ENCODE measurements around the gene XYLT1.

DNA sequence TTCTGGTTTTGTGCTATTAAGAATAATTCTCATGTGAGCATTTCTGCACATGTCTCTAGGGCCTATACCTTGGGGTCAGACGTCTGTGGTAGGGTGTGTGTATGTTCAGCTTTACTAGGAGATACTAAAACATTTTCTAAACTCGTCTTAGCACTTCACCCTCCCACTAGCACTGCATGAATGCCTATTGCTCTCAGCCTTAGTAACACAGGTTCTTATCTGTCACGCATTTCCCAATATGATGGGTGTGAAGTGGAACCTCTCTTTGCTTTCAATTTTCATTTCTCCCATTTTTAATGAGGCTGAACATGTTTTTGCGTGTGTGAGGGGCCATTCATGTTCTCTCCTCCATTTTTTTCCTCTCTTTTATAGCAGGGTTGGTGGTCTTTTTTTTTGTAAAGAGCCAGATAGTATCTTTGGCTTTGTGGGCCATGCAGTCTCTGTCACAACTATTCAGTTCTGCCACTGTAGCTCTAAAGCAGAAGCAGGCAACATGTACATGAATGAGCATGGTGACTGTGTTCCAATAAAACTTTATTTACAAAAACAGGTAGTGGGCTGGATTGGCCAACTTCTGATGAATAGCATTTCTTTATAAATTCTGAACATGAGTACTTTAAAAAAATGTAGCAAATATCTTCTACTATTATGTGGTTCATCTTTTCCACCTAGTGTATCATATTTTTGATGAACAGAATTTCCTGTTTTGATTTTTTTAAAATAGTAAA, 354.0 kb downstream of the XYLT1 start:
- TF ChIP-seq, protein P1, sequence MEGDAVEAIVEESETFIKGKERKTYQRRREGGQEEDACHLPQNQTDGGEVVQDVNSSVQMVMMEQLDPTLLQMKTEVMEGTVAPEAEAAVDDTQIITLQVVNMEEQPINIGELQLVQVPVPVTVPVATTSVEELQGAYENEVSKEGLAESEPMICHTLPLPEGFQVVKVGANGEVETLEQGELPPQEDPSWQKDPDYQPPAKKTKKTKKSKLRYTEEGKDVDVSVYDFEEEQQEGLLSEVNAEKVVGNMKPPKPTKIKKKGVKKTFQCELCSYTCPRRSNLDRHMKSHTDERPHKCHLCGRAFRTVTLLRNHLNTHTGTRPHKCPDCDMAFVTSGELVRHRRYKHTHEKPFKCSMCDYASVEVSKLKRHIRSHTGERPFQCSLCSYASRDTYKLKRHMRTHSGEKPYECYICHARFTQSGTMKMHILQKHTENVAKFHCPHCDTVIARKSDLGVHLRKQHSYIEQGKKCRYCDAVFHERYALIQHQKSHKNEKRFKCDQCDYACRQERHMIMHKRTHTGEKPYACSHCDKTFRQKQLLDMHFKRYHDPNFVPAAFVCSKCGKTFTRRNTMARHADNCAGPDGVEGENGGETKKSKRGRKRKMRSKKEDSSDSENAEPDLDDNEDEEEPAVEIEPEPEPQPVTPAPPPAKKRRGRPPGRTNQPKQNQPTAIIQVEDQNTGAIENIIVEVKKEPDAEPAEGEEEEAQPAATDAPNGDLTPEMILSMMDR (IDR thresholded peaks at IDR 0.05): no peak
- no peak for TF ChIP-seq RFX5 (IDR thresholded peaks at IDR 0.05; ENCODE audit: low read length)
- TF ChIP-seq POLR2AphosphoS5 (IDR thresholded peaks at IDR 0.05; ENCODE audit: low read depth, low read length): no peak
- TF ChIP-seq GATA2 (CRISPR knock-in tag; IDR thresholded peaks at IDR 0.05): no peak
- TF ChIP-seq EP300 (IDR thresholded peaks at IDR 0.05; ENCODE audit: borderline replicate concordance in 1 of 2, low read depth in 1 of 2, low read length in 1 of 2): no peak
- TF ChIP-seq ELF1 (IDR thresholded peaks at IDR 0.05): no peak
- TF ChIP-seq YY1 (IDR thresholded peaks at IDR 0.05; ENCODE audit: low read depth): no peak
- TF ChIP-seq SIN3A (IDR thresholded peaks at IDR 0.05; ENCODE audit: borderline replicate concordance, low read depth, low read length): no peak
- TF ChIP-seq, protein P2, sequence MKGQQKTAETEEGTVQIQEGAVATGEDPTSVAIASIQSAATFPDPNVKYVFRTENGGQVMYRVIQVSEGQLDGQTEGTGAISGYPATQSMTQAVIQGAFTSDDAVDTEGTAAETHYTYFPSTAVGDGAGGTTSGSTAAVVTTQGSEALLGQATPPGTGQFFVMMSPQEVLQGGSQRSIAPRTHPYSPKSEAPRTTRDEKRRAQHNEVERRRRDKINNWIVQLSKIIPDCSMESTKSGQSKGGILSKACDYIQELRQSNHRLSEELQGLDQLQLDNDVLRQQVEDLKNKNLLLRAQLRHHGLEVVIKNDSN (IDR thresholded peaks at IDR 0.05; ENCODE audit: borderline replicate concordance, low read depth): no peak
- TF ChIP-seq RAD21 (IDR thresholded peaks at IDR 0.05; ENCODE audit: low read length): no peak
- no peak for TF ChIP-seq EZH2phosphoT487 (IDR thresholded peaks at IDR 0.05; ENCODE audit: borderline replicate concordance, low read depth)
- no peak for TF ChIP-seq CHD2 (IDR thresholded peaks at IDR 0.05; ENCODE audit: low read length, partially characterized antibody)
- TF ChIP-seq, protein P3, sequence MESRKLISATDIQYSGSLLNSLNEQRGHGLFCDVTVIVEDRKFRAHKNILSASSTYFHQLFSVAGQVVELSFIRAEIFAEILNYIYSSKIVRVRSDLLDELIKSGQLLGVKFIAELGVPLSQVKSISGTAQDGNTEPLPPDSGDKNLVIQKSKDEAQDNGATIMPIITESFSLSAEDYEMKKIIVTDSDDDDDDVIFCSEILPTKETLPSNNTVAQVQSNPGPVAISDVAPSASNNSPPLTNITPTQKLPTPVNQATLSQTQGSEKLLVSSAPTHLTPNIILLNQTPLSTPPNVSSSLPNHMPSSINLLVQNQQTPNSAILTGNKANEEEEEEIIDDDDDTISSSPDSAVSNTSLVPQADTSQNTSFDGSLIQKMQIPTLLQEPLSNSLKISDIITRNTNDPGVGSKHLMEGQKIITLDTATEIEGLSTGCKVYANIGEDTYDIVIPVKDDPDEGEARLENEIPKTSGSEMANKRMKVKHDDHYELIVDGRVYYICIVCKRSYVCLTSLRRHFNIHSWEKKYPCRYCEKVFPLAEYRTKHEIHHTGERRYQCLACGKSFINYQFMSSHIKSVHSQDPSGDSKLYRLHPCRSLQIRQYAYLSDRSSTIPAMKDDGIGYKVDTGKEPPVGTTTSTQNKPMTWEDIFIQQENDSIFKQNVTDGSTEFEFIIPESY (IDR thresholded peaks at IDR 0.05; ENCODE audit: borderline replicate concordance, low read depth): no peak
- no peak for TF ChIP-seq SMC3 (IDR thresholded peaks at IDR 0.05; ENCODE audit: low read depth, low read length)

Measured in SK-N-SH (cell line).